Activated CD8-positive, alpha-beta memory T cell treated with anti-CD3 and anti-CD28 coated beads, Interleukin-2, amount 50 U/mL, for 24 hours (primary cell): ENCODE data around the gene EZH2.

Experiments used
- DNase-seq: peaks from one replicate; pipeline ENCODE4 v3.0.0-alpha.2; 2020; ENCODE audit errors: extremely low read depth

The EZH2 gene

DNA sequence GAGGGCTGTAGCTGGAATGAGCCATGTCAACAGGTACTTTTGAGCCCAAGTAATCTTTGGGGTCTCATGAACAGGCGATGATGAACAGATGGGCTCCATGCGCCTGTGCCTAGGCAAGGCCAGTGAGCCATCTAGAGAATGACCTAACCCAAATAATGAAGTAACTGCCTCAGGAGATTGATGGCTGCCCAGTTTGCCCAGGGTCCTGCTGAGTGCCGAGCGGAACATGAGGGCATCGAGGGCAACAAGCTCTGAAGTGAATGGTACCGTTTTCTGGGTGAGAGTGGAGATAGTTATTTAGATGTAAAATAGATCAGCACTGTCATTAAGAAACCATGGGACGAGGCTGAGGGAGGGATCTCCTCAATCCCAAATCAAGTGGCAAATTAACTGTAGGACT lies 77.9 kb downstream of the EZH2 start:
- no peak for DNase-seq

DNA sequence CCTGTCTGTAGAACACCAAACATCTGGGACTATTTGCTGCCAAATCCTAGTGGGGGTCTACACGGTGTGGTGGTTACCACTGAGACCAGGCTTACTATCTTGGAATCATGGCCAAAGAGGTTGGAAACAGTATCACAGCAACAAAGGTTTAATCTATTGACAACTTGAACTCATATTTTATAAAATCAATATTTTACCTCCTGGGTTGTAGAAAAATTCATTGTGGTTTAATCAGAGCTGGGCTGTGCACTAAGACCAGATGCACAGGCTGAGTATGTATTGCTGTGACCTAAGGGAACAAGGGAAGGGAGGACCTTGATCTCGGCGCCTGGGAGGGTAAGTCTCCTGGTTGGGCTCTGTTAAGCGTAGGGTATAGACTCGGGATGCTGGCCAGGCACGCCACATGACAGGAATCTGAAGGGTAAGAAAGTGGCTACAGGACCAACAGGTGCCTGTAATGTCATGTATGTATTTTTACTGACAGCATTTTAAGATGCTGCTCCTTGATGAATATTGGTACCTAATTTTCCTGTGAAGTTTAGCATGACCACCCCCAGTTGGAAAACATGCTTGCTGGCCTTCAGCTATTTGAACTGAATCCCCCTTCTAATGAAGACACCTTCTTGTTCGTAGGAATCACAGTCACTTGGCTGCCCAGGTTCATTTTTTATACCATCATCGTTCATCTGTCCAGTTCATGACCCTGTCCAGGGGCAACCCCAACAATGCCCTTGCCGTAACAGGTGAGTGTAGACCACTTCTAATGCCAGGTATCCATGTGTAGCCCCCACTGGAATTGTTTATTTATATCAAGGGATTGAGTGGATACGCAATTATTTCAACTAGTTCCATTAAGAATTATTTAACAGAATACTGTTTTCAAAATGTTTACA lies 79.5 kb downstream of the EZH2 start:
- DNase-seq: no peak

DNA sequence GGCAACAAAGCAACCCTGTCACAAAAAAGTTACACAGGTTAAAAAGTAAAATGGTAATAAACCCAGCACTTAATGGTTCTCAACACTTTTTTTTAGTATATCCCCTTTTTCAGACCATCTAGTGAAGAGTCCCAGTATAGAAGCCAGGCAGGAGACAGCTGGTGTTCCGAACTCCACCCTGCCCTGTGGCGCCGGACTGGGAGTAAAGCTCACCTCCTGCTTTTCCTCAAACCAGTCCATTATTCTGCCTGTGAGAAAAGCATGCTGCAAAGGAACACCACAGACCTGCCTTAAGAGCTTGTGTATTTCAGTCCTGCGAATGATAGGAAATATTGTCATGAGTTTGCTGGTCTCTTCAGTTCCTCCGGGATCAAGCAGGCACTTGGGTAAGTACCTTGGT lies 81.0 kb downstream of the EZH2 start:
- DNase-seq: no peak

DNA sequence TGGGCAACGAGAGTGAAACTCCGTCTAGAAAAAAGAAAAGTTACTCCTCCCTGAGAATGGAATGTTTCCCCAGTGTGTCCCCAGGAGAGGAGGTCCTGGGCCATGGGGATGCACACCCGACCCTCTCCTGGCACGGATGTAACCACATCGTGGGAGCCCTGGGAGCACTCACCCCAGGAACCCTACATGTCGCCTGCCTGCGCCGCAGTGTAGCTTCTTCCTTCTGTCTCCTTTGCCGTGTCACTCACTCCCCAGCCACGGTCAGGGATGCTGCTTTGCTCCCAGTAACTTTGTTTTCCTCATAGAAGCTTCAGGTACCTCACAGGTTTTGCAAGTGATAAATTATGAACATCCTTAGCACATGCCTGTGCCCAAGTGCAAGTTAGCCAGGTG lies 82.0 kb downstream of the EZH2 start:
- DNase-seq: no peak

DNA sequence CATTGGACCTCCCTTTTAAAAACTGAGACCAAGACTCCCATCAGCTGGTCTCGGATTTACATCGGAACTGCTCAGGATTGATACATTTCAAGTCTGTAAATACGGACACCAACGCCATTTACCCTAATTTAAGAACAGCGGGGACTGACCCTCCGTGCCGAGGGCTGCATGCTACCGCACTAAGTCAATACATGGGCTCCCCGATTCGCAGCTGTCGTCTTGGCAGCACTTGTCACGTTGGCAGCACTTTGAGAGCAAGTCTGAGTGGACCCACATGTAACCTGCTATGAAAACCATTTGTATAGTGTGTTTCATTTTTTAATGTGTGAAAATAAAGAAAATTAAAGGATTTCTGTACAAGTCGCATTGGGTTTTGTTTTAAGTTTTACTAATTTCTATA lies 83.4 kb downstream of the EZH2 start:
- DNase-seq: no peak

DNA sequence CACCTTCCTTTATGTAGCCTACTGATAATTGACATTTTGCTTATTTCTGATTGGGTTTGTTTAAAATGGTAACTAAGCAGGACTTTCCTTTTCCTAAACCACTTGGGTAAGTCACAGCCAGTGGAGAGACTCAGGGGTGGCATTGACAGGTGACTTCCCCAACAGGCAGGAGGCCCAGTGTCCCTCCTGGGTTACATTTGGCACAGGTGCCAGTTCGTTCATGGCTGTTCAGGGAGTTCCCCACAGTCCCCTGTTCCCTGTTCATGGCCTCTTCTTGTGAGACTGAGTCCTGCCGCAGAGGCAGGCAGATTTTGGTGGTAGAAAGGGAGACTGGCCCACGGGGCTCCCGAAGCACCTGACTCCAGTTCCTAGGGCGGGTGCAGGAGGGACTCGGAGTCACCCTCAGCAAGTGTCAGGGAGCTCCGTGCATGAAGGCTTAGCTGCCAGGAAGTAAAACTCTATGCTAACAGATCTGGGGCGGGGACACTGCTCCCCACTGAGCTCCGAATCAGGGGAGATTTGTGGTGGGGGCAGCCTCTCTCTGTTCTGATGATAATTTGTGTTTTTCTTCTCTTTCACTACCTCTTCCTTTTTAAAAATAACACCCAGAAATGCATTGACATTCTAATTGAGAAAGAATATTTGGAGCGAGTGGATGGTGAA lies 84.1 kb downstream of the EZH2 start:
- no peak for DNase-seq

DNA sequence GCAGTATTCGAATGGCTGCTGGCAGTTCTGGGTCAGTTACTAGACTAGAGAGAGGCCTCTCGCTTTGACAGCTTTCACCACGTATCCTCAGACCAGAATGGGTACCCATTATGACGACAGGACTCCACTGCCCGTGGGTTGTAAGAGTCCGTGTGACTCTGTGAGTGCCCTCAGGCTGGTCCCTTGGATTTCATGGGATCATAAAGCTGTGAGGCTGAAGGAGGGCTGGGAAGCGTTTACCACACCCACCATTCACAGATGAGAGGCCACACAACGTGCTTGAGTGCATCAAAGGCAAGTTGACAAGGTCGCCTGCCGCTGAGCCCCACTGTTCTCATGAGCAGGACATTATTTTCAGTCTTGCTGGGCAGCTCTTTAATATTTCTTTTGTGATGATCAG lies 87.2 kb downstream of the EZH2 start:
- no peak for DNase-seq

DNA sequence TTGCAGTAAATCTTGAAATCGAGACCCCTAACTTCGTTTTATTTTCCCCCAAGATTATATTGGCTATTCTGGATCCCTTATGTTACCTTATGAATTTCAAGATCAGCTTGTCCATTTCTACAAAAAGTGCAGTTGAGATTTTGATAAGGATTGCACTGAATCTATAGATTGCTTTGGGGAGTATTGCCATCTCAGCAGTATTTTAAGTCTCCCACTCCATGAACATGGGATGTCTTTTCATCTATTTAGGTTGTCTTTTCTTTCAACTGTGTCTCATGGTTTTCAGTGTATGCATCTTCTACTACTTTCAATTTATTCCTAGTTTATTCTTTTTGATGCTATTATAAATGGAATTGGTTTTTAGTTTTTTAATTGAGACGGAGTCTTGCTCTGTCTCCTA lies 89.6 kb downstream of the EZH2 start:
- no peak for DNase-seq

DNA sequence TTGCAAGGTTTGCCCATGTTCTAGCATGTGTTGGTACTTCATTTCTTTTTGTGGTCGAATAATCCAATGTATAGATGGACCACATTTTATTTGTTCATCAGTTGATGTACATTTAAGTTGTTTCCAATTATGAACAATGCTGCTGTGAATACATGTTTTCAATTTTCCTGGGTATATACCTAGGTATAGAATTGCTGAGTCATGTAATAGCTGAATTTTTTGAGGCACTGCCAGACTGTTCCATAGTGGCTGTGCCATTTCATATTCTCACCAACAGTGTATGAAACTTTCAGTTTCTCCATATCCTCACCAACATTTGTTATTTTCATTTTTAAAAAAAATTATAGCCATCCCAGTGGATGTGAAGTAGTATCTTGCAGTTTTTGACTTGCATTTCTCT lies 90.5 kb downstream of the EZH2 start:
- DNase-seq: no peak

DNA sequence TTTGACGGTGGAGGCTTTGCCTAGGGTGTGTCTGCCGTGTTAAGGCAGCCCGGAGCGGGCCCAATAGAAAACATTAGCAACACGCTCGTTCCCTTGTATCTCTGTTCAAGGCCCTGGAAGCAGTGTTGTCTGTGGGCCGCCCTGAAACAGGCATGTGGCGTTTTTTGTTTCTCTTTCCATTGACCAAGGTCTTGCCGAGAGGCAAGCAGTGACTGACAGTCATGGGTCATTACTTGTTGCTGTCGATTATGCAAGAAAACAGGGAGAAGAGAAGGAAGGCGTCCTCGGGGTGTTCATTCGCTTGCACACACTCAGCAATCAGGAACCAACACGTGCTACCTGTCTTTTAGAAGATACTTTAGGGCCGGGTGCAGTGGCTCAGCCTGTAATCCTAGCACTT lies 92.5 kb downstream of the EZH2 start:
- DNase-seq: no peak

DNA sequence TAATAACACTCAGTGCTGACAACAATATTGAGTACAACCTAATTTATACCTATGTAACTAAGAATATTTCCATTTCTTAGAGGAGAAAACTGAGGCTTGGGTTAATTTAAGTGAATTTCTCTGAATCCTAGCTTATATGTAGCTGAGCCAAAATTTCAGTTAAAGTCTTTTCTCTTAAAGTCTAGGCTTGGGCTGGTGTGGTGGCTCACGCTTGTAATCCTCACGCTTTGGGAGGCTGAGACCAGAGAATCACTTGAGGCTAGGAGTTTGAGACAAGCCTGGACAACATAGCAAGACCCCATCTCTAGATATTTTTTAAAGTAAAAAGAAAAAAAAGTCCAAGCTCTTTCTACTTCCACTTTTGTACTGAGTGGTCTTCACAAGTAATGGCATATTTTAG lies 93.2 kb downstream of the EZH2 start:
- no peak for DNase-seq

DNA sequence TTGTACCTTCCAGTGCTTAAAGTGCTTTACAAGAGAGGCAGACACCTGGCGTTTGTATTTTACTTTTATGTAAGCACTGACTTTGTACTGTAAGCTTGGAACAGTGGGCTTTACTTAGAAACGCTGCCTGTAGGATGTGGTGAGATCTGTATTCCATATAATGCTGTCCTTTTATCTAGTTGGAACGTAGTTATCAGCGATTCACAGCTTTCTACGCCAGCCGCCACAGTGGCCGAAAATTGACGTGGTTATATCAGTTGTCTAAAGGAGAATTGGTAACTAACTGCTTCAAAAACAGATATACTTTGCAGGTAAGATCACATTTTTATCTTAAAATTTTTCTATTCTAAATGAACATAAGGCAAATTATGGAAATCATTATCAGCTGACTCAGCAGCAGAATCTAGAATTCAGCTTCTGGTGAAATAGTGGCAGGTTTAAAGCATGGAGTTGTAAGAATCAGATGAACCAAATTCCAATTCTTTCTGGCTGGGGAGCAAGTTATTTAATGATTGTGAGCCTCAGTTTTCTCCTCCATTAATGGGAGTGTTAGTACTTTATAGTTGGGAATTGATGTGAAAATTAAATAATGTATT lies 93.9 kb downstream of the EZH2 start:
- no peak for DNase-seq

DNA sequence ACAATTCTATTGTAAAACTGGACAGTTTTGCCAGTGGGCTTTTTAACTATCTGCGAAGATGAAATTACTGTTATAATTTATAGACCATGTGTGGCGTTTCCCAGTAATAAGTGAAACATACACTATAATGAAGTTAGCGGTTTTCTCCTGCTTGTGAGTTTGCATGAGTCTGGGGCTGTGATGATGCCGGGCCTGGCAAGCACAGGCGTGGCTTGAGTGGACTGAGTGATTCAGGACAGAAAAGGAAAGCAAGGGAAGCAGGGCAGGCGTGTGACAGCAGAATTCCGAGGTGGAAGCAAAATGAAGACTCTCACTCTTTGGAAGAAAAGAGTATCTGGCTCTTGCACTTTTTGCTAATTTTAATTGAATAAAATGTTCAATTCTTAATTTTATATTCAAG lies 94.9 kb downstream of the EZH2 start:
- DNase-seq: no peak

DNA sequence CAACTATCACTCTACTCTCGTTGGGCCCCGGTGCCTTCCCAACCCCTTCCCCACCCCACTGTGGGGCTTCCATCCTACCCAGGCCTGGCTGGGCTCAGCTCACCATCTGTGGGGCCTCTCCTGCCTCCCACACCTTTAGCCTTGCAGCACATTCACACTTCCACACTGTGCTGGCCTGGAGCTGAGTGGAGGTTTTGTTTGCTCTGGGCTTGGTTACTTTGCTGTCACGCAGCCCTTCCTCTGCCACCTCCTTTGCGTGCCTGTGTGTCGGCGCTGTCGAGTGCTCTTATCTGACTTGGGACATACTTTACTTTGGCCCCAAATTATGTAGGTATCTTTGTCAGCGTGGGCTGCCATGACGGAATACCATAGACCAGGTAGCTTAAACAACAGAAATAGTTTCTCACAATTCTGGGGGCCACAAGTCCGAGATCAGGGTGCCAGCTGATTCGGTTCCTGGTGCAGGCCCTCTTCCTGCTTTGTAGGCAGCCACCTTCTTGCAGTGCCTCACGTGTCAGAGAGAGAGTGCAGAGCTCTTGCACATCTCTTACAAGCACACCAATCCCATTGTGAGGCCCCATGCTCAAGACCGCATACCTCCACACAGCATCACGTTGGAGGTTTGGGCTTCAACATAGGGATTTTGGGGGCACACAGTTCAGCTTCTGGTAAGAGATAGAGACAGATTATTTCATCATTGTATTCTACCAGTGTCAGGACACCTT lies 96.4 kb downstream of the EZH2 start:
- DNase-seq: no peak

DNA sequence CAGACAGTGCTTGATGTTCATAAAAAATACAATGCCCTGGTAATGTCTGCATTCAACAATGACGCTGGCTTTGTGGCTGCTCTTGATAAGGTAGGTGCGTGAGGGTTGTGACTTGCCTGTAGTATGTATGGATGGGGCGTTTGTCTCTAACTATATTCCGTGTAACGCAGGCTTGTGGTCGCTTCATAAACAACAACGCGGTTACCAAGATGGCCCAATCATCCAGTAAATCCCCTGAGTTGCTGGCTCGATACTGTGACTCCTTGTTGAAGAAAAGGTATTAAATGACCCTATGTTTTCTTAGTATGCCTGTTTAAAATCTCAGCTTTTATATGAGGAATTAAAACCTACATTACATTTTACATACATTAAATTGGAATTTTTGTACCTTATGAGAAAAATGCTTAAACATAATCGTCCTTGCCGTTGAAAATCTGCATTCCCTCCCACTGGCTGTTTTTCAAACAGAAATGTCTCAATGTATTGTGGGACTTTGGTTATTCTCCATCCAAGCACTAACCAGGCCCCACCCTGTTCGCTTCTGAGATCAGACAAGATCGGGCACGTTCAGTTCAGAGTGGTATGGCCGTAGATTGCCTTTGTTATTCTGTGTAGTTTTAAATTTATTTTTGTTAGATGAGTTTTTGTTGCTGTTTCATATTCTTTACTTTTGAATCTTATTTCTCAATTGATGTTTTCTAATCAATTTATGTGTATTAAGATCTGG lies 100.1 kb downstream of the EZH2 start:
- DNase-seq: no peak

DNA sequence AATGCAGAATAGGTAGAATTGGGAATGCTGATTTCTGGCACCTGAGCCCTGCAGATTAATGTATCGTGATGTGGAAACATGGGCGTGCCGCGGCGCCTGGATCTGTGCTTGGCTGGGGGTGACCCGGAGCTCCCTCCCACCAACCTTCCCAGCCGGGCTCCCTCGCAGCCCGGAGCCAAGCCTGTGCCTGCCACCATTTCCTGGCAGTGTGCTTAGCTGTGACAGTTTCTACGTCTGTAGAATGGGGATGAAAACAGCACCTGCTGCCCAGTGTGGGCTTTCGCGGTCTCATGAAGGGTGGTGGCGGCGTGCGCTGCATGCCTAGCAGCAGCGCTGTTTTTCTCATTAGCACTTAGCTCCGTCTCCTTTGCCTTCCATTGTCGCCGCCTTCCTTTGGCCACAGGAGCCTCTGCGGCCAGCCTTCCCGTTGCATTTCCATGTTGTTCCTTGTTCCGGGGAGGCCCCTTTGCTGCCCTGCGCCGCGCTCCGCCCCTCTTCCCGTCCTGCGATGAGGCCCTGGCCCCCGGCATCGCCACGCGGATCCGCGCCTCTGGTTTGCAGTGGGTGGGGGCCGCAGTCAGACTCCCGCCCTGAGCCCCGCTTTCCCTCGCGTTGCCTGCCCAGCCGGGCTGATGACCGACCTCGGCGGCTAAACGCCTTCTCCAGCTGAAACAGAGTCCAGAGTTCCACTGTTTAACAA lies 101.2 kb downstream of the EZH2 start:
- DNase-seq: no peak

DNA sequence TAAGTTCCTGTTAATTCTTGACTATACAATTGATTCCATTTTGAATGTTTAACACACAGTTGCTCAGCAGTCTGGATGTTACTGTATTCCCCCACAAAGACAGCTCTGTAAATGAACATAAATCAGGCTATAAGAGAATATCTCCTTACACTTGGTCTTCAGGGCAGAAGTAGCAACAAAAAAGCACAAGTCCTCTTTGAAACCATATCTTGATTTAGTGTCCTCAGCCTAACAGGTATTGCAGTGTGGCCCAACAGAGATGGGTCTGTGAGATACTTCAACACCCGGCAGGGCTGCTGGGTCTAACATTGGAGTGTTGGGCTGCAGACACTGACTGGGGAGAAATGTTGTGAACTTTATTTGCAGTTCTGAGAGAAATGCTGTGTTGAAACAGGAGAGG lies 109.6 kb downstream of the EZH2 start:
- no peak for DNase-seq

DNA sequence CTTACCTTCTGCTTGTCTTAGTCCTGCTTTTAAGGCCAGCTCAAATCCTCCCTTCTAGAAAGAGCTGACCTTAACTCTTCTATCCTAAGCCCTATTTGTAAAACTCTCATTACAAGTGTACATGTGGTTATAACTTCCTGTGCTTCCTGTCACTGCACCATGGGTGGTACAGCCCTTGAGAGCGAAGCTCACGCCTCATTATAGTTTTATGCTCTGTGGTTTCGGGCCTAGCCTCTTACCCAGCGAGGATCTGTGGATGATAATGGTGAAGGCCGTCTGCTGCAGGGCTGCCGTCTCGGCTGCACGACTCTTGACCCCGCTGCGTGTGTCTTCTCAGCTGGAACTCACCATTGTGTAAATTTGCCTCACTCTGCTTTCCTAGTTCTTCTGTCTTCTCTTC lies 110.8 kb downstream of the EZH2 start:
- DNase-seq: no peak

DNA sequence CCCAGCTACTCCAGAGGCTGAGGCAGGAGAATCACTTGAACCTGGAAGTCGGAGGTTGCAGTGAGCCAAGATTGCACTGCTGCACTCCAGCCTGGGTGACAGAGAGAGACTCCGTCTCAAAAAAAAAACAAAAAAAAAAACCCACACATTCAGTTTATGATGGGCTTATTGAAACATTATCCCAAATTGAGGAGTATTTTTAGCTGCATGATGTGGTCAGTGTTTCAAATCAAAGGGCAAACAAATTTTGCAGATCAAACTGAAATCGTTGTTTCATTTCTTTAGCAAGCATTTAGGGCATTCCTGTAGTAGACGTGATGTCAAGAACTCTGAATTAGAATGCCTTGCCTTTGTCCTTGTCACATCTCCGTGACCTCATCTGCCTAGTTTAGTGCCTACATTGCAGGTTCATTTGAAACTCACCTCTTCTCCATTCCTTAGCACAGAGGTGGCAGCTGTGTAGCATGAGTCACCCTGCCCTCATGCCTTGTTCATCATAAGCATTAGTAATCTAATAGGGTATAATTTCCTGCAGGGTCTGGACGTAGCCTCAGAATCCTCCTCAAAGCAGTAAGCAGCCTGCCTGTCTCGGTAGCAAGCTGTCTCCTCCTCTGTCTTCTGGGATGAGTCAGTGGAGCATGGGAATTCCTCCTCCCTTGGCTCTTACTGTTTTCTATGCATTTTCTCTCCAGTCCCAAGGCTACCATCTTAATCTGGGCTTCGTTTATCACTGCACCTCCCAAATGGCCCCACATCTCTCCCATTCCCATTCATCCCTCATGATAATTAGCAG lies 111.6 kb downstream of the EZH2 start:
- DNase-seq: no peak

DNA sequence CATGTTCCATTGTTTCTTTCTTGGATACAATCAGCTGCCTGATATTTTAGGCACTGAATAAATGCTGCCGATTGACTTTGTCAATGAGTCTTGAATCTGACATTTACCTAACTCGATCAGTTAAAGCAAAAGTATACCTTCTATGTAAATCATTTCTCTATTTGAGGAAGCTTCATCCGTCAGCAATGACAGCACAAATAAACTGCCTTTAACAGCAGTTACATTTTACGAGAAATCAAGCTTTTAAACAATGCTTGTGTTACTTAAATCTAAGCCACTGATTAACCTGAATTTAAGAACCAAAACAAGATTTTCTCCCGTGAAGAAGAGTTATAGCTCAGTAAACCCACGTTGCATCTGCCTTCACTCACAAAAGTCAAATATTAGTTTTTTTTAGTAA lies 114.1 kb downstream of the EZH2 start:
- DNase-seq: no peak
